ENCODE measurements around the gene RYK. TPM values are rescaled to one million over a fixed set of nuclear protein-coding genes. Genes with fewer than 3 reads are reported as not detected.

RYK gene
- polyA plus RNA-seq, 1 donor (not counting 4 experiments of a cell fraction or from before 2014, with no cell fraction given) = 82.1 TPM

- no peak for TF ChIP-seq EZH2 (IDR thresholded peaks at IDR 0.05; ENCODE audit: low read length)
- no peak for TF ChIP-seq CTCF (optimal IDR thresholded peaks at IDR 0.05 in 1 of 3, IDR thresholded peaks at IDR 0.05 in 1 of 3, conservative IDR thresholded peaks at IDR 0.05 in 1 of 3; ENCODE audit: extremely low read depth in 1 of 3, insufficient read depth in 2 of 3, low read length in 3 of 3)
- Histone ChIP-seq H3K27me3 (ENCODE audit: control insufficient read depth, extremely low read depth, insufficient read depth, low read length) (no peaks in the 10 kb centered on the region), H3K4me2 (ENCODE audit: control insufficient read depth, extremely low read depth, insufficient read depth, low read depth, low read length) (no peak overlapping the region), H3K79me2 (ENCODE audit: control insufficient read depth, insufficient read depth, low read length) (no peaks in the 10 kb centered on the region), H3K9ac (ENCODE audit: control insufficient read depth, extremely low read depth, insufficient read depth, low read length) (no peak overlapping the region), H2AFZ (ENCODE audit: control insufficient read depth, low read length) (no peak overlapping the region), H3K9me1 (ENCODE audit: control insufficient read depth, extremely low read depth, insufficient read depth, low read length) (no peaks in the 10 kb centered on the region), H3K36me3 (ENCODE audit: control insufficient read depth in 2 of 2, extremely low read depth in 1 of 2, insufficient read depth in 2 of 2, low read length in 2 of 2) (no peaks in the 10 kb centered on the region), H3K4me1 (ENCODE audit: control insufficient read depth, extremely low read depth, insufficient read depth, low read length) (no peaks in the 10 kb centered on the region), H3K9me3 (ENCODE audit: control insufficient read depth, low read depth, low read length) (no peaks in the 10 kb centered on the region), H3K4me3 (ENCODE audit: control insufficient read depth in 2 of 3, extremely low read depth in 1 of 3, insufficient read depth in 2 of 3, low read depth in 1 of 3, low read length in 3 of 3) (no peak overlapping the region), H4K20me1 (ENCODE audit: control insufficient read depth, extremely low read depth, insufficient read depth, low read length) (no peaks in the 10 kb centered on the region), H3K27ac (ENCODE audit: control insufficient read depth, insufficient read depth, low read length) (no peak overlapping the region)
- FAIRE-seq (no peak), DNase-seq (ENCODE audit: low read depth, low spot score) (no peak)
- dilution Hi-C loops (cut with MboI; ENCODE audit: extremely low pct_ligation_motif_present, low sequenced_read_pairs) = no loop called here
These were observed 139.7 kb downstream of the RYK start for GRCh38 chr3:134110963-134111362.

Other genes starting within 250 kb of the RYK start
- 0.80 to 1.8 TPM (median 0.93 TPM) in 3 replicates for gene SLCO2A1, start 220.9 kb downstream of the RYK start, polyA plus RNA-seq
- 39.8 to 57.2 TPM (median 45.6 TPM) in 3 replicates for gene AMOTL2, start 123.6 kb upstream of the RYK start, polyA plus RNA-seq
- gene ANAPC13, start 235.1 kb upstream of the RYK start, polyA plus RNA-seq = 34.8 to 63.4 TPM (median 45.6 TPM) in 3 replicates
- gene CEP63, start 235.2 kb upstream of the RYK start, polyA plus RNA-seq = 5.4 to 10.1 TPM (median 8.7 TPM) in 3 replicates